Measurements from ENCODE around the gene PALM3.

- TF ChIP-seq CTCF (IDR thresholded peaks at IDR 0.05; ENCODE audit: insufficient read depth, low read length, poor library complexity, severe bottlenecking), result no peak
- no peak for TF ChIP-seq EZH2phosphoT487 (conservative IDR thresholded peaks at IDR 0.05; ENCODE audit: low read length)
These were observed 40.4 kb downstream of the PALM3 start for GRCh38 chr19:14021474-14021873.
